Fibroblast of peridontal ligament (primary cell): ENCODE results near the gene APRT.
"Not testable (repeated sequence)": the region's sequence is repeated elsewhere in the genome, so short reads cannot be mapped to it uniquely, and the experiment has no call there.

ENCODE experiments used
- DNase-seq: peaks from one replicate; pipeline ENCODE4 v3.0.0-alpha.2; 2010; ENCODE audit errors: extremely low read depth

Gene APRT

DNA sequence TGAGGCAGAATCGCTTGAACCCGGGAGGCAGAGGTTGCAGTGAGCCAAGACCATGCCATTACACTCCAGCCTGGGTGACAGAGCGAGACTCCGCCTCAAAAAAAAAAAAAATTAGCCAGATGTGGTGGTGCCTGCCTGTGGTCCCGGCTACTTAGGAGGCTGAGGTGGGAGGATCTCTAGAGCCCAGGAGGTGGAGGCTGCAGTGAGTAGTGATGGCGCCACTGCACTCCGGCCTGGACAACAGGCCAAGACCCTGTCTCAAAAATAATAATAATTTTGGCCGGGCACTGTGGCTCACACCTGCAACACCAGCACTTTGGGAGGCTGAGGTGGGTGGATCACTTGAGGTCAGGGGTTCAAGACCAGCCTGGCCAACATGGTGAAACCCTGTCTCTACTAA lies 23.0 kb downstream of the APRT start:
- not testable (repeated sequence) for DNase-seq

DNA sequence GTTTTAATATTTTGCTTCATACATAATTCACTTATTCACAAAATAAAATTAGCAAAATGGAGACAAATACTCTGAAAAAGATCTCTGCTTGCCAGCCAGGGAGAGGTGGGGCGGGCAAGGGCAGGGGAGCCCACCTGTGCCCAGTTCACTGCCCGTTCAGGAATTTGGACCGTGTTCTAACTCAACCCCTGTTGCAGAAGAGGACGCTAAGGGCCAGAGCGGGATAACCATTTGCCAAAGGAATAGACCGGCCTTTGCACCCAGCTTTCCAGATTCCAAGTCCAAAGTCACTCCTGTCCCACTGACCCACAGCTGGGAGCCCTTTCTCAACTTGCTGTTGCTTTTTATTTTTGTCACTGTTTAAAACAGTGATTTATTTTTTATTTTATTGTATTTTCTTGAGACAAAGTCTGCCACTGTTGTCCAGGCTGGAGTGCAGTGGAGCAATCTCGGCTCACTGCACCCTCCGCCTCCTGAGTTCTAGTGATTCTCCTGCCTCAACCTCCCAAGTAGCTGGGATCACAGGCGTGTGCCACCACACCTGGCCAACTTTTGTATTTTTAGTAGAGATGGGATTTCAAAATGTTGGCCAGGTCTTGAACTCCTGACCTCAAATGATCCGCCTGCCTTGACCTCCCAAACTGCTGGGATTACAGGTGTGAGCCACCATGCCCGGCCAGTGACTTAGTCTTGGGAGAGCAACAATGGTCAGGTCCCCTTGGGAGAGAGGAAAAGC lies 24.0 kb downstream of the APRT start:
- DNase-seq, result no peak

DNA sequence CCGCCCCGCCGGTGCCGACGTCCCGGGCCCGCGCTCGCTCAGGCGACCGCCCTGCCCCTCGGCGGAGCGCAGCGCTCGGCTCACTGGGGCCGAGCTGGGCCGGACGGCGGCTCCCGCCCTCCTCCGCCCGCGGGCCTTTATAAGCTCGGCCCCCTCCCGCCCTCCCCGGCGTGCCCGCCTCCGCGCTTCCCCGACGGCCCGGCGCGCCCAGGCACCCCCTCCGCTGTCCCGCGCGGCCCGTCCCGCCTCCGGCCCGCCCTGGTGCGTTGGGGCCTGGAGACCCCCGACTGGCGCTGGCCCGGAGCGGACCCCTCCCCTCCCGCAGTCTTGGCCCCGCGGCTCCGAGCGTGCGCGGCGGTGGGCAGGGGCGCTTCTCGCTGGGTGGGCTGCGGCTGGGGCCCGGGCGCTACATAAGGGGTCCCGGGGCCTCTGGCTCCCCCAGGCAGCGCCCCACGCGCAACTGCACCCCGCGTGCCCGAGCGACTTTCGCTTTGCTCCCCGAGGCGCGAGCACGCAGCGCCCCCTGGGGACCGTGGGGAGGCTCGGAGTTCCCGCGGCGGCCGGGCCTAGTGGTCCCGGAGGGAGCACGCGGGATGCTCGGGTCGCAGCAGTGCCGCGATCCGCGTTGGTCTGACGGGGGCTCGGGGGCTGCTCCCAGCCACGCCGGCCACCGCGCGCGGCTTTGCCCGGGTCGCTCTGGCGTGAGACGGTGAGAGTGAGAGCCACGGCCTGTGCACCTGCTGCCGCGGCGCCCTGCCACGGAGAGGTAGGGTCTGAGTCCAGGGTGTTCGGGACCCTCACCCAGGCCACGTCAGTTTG lies 26.4 kb downstream of the APRT start, which contains the start of gene PIEZO1:
PIEZO1 (minus strand) TSS at position 115 of the 819 bp plus-strand sequence. CDS start 256 bp downstream, outside the sequence.
- peak; percentile 53 for DNase-seq

DNA sequence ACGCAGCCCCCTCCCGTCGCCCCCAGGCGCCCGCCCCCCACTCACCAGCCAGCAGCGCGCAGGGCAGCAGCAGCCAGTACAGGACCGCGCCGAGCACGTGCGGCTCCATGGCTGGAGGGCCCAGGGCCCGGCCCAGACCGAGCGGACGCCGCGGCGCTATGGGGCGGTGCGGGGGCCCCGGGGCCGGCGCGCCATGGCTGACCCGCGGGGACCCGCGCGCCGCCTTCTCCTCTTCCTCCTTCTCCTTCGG lies 26.9 kb downstream of the APRT start:
- no peak for DNase-seq

DNA sequence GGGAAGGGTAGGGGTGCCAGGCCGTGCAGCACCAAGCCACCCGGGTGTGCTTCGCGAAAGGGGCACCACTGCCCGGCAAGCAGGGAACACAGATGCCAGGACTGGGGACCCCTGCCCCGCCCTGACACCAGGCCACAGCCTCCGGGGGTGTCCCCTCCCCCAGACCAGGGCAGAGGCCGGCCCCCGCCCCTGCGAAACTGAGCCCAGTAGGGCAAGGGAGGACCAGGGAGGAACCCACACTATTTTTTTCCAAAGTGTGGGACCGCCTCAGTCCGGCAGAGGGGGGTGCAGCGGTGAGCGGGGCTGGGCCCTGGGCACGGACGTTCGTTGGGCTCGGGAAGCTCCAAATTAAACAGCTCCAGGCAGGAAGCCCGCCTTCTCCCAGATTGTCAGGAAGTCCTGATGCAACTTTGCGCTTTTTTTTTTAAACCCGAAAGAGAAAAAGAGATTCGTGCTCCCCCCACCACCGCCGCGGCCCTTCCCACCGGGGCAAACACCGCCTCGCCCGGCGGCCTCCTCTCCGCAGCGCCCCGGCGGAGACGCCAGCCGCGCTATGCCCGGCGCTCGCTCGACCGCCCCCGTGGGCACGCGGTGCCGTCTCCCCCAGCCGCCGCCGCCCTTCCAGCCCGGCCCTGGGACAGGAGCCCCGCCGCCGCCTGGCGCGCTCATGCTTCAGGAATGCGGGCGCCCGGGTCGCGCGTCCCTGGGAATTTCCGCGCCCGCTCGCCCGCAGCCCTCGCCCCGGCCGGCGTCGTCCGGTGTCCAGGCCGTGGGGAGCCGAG lies 27.5 kb downstream of the APRT start:
- DNase-seq, result peak; percentile 80

DNA sequence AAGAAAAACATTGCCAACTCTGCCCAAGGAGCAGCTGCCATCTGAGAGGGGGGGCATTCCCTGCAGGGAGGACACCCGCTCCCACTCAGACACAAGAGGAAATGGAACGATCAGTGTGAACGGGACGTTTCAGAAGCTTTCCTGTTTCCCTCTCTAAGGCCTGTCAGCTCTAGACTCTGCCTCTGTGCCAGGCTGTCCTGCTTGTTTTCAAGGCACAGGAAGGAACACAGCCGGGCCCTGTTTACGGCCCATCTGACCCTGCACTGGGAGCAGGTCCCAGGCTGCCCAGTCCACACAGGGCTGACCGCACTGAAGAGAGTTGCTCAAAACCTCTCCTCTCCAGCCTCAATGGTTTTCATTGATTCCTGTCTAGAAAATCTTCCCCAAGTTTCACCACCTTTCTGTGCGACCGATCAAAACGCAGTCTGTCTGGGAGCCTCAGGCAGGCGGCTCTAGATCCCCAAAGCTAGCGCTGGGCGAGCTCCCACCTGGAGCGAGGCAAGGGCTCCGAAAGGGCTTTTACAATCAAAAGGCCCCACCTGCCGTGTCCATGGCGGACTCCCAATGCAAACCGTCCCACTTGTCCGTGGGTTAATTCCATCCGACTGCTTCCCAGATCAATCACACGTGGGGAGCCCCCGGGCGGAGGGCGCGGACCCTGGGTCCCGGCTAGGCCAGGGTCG lies 28.2 kb downstream of the APRT start:
- DNase-seq, result no peak

DNA sequence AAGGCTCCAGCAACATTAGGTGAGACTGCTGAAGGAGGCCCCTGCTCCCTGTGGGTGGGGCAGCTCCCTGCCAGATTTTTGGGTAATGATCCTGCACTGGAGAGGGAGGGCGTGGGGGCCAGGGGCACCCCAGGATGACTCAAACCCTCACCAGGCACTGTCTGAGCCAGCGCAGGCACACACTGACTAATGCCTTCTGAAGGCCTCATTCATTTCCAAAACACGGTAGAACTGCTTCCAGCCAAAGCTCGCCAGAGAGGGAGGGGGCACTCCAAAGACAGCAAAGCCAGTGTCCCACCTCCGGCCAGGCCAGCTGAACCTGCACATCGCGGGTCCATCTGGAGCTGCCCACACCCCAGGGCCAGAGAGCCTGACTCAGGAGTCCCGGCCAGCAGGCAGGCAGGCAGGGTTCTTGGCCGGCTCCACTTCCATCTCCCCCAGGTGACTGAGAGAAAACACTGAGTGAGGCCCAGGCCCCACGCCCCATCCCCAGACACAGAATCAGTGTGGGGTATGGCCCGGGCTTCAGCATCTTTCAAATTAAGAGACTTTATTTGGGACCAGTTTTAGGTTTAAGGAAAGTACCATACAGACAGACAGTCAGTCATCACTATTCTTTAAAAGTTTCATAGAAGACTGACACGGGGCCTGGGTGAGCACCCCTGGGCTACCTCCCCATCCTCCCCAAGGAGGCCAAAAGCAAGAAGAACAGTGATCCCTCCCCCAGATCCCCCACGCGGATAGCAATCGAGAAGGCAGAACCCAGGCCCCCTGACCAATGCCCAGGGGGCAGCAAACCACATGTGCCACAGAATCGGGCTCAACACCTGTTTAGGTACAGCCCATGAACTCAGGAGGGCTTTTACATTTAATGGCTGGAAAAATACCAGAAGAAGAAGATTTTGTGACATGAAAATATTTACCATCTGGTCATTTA lies 29.0 kb downstream of the APRT start:
- DNase-seq, result peak; percentile 64

DNA sequence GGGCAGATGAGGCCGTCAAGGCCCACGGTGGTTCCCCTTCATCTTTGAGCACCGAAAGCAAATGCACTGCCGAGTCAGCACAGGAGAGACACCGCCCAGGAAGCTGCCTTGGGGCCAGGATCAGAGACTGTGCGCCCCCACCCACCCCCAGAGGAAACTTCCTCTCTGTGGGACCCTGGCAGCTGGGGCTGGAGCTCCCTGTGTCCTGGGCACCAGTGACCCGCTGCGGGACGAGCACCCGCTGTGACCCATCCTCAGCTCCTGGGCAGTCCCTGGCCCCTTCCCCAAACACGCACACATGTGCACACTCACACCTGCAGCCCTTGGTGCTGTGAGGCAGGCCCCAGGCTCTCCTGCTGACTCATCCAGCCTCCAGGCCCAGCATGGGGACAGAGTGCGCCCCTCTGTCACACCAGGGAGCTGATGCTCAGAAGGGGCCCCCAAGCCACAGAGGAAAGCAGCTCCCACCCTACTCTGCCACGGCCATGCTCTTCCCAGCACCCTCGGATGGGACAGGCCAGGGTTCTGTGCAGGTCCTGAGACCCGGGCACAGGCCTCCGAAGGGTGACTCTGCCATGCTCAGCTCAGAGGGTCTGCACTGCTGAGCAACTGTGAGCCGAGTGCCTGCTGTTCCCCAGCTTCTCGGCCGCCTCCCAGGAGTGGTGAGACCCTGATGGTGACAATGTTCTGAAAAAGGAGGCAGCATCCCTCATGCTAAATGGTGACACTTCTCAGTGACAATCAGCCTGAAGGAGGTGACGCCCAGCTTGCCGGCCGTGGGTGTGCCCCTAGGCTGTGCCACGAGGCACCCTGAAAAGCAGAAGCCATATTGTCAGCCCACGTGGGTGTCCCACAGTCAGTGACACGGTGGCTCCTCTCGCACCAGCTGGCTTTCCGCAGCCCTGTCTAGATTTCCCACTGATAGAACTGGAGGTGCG lies 30.3 kb downstream of the APRT start:
- no peak for DNase-seq

DNA sequence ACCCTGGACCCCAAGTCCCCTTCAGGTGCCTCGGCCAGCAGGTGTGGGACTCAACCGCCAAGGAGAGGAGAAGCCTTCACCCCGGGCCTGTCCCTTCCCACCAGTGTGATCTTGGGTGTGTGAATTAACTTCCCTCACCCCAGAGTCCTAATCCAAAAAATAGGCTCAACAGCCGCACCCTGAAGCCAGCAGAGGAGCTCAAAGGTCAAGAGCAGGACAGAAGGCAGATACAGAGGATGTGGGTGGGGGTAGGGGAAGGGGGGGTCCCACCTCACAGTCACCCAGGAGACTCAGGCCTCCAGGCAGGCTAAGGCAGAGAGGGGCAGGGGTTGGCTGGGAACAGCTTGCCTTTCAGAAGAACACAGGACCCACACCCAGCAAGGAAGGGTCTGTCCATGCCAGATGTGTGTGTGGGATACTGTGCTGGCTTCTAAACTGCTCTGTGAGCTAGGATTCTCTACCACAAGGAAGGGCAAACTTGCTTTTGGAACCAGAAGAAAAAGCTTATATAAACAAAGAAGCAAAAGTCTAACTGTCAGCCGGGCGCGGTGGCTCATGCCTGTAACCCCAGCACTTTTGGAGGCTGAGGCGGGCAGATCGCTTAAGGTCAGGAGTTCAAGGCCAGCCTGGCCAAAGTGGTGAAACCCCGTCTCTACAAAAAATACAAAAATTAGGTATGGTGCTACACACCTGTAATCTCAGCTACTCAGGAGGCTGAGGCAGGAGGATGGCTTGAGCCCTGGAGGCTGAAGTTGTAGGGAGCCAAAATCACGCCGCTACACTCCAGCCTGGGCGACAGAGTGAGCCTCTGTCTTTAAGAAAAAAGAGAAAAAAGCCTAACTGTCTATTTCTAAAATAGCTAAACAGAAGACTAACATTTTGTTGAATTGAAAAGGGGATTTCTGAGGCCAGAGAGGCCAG lies 31.3 kb downstream of the APRT start:
- peak; percentile 46 for DNase-seq

DNA sequence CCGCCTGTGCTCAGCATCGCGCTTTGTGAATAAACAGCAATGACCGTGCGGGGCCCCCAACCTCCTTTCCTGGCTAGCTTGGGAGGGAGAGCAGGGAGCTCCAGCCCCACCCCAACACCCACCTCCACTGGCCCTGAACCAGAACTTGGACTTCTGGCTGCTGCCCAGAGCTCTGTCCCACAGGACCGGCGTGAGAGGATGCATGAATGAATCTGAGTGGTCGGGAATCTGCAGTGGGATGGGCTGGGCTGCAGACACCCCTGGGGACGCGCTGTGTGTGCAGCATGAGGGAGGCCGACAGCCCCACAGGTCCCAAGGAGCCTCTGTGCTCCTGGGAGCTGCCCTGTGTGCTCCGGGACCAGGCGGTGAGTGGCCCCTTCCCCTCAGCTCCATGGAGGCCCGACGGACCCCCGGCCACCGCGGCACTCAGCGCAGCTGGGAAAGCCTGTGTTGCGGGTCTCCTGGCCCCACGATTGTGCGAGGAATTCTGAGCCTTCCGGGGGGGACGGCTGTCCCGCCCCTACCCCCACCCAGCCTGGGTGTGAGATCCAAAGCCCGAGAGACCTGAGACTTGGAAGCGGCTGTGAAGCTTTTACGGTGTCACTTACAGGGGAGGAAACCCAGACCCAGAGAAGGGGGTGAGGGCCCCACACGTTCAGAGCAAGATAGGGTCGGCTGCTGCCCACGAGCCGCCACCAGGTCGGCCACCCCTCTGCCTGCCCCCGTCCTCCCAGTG lies 32.2 kb downstream of the APRT start:
- DNase-seq, result no peak

DNA sequence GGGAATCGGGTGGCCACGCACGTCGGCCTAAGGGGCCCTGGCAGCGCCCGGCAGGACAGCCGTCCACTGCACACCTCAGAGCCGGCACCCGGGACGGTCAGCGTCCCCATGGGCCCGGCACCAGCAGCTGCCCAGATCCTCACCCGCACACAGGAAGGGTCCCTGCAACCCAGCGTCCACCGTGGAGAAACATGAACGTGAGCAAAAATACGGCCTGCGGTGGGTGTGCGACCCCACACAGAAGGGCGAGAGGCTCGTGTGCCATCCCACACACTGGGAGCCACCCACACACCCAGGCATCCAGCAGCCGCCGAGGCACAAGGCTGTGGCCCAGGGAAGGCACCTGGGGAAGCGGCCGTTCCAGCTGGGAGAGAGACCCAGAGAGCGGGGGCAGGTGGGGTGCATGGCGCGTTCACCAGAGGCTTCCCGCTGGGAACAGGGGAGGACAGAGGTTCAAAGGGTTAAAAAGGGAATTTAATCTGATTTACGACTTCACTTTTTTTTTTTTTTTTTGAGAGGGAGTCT lies 33.1 kb downstream of the APRT start:
- no peak for DNase-seq

DNA sequence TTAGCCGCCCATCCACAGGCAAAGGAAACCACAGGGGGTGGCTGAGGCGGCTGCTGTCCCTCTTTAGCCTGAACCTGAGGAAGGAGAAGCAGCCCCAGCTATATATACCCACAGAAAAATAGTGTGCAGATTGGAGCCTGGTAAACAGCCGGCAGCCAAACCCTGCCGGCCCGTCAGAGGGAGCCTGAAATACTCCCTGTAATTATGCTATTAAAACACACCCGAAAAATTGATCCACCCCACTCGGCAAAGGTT lies 33.5 kb downstream of the APRT start:
- no peak for DNase-seq

DNA sequence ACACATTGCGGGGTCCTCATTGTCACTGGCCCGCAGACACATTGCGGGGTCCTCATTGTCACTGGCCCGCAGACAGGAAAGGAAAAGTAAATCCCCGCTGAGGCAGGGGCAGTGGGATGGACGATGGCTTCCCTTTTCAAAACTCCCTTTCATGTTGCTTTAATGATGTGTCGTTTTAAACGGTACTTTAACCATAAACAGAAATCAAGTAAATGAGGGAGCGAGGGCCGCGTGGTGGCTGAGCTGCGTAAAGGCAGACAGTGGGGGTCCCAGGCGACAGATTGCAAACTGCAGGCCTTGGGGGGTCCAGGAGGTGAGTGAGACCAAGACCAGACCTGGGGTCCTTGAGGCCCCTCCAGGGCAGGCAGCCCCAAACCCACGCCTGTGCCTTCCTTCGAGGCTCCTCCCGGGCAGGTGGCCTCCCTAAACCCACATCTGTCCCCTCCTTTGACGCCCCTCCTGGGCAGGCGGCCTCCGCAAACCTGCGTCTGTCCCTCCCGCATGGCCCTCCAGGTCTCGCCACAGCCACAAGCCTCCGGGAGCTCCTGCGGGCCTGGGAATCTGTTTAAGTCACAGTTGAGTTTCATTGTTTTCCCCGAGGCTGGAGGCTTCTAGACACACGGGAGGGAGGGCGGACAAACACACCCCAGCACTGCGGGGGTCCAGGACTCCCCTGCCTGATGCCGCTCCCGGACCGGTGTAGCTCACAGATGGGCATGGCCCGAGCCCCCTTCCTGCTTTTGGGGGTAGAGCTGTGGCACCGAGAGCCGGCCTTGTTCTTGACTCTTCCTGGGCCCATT lies 34.1 kb downstream of the APRT start:
- DNase-seq, result no peak

DNA sequence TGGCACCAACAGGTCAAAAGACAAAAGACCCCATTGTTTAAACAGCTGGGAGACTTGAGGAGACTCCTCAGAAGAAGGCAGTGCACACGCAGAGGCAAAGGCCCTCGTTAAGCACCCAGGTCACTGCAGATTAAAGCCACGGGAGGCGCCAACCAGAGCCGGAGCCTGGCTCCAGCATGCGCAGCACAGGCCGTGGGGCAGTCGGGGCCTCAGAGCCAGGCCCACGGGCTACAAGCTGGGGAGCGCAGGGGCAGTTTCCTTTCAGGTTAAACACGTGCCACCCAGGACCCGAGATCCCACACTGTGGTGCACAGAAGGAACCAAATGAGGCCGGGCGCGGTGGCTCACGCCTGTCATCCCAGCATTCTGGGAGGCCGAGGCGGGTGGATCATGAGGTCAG lies 35.9 kb downstream of the APRT start:
- DNase-seq, result no peak

DNA sequence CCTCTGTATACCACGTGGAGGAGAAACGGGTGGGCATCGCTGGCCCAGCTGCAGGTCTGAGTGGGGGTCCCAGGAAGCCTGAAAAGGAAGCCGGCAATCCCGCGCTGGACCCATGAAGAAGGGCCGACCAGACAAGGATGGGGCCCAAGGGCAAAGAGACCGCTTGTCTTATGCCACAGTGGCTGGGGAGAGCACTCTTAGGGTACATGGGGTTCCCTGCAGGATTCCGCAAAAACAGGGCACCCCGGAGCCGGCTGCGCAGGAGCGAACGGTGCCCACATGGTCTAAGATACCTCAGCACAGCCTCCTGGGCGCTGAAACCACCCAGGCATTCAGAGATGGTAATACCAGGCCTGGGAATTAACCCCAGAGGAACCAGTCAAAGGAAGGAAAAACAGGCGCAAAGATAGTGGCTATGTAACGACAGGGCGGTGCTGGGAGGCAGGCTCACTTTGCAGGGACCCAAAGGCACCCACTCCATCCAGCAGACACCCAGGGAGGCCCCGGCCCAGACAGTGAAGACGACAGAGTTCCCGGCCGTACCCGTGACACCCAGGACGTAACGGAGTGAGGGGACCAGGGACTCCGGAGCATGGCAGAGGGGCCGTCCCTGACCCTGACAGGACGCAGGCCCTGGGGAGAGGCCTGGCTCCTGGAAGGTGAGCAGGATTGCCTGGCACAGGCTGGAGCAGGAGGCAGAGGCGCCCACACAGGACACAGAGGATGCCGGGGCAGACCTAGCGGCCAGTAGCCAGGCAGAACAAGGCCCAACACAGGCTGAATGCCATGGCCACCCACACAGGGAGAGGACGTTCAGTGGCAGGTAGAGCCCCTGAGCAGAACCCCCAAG lies 37.0 kb downstream of the APRT start:
- DNase-seq, result no peak

DNA sequence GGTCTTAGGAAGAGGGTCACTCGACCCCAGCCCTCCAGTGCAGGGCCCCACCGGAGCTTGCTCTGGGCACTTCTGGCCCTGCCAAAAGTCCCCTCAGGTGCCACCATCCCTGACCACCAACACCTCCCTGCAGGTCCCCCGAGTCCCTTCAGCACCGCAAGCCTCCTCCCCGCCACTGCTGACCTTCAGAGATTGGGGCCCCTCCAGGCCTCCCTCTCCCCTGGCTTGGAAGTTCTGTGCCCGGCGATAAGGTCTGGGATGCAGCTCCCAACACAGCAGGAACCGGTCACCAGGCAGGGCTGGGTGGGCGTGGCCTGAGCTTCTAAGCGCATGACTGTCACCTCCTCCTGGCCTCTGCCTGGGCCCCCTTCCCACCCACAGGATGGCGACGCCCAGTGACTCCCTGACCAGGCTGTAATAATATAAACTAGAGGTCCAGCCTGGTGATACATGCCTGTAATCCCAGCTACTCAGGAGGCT lies 37.9 kb downstream of the APRT start:
- DNase-seq, result peak; percentile 70
